OCI-M2 (cell line): ENCODE results near the gene TMPRSS15.
"Not testable (repeated sequence)": the region's sequence is repeated elsewhere in the genome, so short reads cannot be mapped to it uniquely, and the experiment has no call there.

Source experiments
- DNase-seq: peaks from one replicate; lab custom pipeline; 2025; ENCODE audit not compliant: unreplicated experiment; lab: John Stamatoyannopoulos, UW

The TMPRSS15 gene

GRCh38 chr21:18403735-18404450 lies at the start of gene TMPRSS15:
TMPRSS15 (minus strand) TSS chr21:18403785; CDS start chr21:18403622, 163 bp downstream.
- DNase-seq = no peak

- no peak for DNase-seq
Measured at GRCh38 chr21:18451670-18452069, 48.1 kb upstream of the TMPRSS15 start.

DNA sequence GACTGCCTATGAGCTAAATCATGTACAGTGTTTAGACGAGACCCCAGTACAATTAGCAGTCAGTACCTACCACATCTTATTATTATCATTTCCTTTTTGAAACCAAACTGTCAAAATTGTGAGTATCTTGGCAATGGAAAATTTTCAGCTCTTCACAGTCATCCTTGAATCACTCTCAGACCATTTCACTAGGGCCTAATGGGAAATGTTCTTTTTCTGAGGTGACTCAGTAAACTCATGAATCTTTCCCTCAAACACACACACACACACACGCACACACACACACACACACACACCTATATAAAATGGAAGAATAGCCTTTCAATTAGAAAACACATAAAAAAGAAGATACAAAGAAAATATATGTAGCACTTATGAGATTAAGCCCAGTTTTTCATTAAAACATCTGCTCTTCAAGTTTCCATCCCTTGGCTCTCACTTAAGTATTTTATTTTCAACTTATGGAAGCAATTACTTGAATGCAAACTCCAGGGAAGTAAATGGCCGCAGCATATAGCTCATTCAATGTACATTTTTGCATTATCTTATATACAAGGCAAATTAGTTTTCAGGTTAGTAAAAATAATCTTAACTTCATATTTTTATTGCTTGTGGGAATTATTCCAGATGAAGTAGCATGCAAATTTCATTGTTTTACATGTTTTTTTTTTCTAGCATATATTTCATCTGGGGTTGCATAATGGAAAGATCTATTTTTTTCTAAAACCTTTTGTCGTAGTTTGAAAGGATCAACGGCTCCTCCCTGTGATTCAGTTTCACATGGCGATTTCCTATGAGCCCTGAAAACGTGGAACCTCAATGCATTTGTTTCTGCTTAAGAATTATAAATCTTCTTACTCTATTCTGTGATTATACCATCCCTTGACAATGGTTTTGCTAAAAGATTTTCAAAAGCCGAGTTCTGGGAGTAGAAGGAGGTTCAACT lies 46.3 kb upstream of the TMPRSS15 start:
- no peak for DNase-seq

GRCh38 chr21:18443701-18444100 lies 40.1 kb upstream of the TMPRSS15 start:
- no peak for DNase-seq

DNA sequence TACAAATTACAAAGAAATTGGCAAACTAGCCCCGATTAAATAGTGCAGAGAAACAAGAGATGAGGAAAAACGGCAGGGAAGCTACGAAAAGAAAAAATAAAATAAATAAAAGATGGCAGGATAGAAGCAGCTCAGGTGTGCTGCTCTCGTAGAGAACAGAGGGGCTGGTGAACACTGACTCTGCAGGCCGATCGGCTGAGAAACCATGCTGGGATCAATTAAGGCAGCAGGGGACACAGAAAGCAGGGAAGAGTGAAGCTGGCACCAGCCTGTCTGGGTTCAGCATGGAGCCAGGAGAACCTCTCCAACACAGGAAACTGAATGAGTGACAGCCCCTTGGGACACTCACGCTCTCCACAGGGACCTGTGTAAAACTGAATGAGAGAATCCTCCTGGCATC lies 39.5 kb upstream of the TMPRSS15 start:
- DNase-seq = no peak

GRCh38 chr21:18430341-18430740 lies 26.8 kb upstream of the TMPRSS15 start:
- DNase-seq = no peak

DNA sequence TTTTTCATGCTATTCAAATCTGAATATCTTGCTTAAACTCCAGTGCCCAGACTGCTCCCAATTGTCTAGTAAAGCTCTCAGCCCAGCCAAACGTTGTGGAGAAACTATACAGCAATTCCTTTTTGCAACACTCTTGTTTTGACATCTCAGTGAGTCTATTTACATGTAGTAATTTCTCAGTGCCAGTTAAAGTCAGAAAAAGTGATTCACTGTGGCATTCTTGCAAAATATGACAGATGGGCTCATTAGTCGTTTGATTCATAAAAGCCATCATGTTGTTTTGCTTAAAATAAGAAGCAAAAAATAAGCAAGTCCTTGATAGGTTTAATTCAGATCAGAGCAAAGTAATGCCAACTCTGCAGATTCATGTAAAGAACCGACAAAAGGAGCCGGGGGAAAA lies 20.7 kb upstream of the TMPRSS15 start:
- no peak for DNase-seq

GRCh38 chr21:18417141-18417790 lies 13.7 kb upstream of the TMPRSS15 start:
- no peak for DNase-seq

DNA sequence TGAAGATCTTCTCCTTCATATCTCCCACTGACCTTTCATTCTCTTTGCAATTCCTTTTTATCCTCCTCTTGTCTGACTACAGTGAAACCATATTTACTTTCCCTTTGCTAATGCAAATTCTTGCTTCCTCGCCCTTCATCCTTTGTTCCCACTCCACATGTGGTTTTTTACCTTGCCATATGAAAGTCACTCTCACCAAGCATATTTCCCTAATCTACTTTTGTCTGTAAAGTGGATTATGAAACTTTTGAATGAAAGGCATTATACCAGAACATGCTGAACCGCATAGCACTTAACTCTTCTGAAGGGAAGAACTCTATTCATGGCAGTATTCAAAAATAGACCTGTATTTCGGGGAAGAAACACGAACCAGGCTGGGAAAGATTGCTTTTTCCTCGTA lies 8.0 kb upstream of the TMPRSS15 start:
- DNase-seq = no peak

GRCh38 chr21:18409579-18409978 lies 6.0 kb upstream of the TMPRSS15 start:
- DNase-seq = no peak

- no peak for DNase-seq
Measured at GRCh38 chr21:18398843-18399242, 4.7 kb downstream of the TMPRSS15 start.

DNA sequence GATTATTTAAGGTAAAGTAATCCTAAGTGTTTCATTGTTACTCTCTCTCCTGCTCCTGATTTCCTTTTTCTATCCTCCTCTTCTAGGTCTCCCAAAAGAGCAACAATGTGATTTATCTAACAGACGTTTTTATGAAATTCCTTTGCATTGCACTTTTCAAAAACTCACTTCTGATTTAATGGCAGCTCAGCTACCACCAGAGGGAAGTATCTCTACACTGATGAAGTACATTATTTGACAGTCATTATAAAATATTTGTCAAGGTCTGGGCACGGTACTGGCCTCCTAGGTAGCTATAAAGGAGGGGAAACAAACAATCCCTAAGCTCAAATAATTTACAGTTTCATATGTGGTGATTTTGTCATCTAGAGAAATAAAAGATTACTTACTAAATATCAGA lies 15.6 kb downstream of the TMPRSS15 start:
- no peak for DNase-seq

- no peak for DNase-seq
Measured at GRCh38 chr21:18384771-18385170, 18.8 kb downstream of the TMPRSS15 start.

DNA sequence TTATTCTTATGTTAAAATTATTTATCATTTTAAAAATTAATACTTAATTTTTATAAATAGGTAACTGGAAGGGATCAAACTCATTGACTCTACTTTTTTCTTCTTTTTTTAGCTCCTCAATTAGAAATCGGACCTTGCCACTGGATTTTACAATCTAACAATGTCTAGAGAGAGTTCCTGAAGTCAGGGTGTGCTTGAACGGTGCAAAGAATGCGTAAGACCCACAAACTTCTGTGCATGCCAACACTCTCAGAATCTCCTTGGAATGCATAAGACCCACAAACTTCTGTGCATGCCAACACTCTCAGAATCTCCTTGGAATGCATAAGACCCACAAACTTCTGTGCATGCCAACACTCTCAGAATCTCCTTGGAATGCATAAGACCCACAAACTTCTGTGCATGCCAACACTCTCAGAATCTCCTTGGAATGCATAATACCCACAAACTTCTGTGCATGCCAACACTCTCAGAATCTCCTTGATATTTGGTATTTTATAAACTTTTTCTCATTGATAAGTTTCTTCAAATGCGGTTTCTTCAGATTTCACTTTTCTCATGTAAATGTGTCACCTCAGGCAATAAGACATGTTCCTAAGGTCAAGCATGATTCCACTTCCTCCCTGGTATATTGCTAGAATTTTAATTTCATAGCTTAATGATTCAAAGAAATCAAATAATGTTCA lies 20.5 kb downstream of the TMPRSS15 start:
- DNase-seq = not testable (repeated sequence)

DNA sequence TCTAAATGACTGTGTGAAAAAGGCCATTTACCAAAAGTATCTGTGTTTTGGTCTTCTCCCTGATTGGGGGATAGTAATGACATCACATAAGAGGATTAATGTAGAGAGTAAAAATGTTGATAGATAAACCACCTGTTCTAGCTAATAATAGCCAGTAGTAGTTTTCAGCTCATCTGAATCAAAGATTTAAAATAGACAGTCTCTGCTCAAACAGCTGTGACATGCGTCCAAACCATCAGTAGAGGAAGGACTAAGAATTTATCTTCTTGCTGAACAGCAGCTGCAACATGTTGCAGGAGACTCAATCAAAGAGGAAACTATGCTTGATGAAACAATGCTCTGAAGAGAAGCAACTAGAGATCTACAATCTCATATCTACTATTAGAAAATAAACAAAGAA lies 21.4 kb downstream of the TMPRSS15 start:
- no peak for DNase-seq

- no peak for DNase-seq
Measured at GRCh38 chr21:18373606-18374005, 30.0 kb downstream of the TMPRSS15 start.

GRCh38 chr21:18370301-18370700 lies 33.3 kb downstream of the TMPRSS15 start:
- no peak for DNase-seq

DNA sequence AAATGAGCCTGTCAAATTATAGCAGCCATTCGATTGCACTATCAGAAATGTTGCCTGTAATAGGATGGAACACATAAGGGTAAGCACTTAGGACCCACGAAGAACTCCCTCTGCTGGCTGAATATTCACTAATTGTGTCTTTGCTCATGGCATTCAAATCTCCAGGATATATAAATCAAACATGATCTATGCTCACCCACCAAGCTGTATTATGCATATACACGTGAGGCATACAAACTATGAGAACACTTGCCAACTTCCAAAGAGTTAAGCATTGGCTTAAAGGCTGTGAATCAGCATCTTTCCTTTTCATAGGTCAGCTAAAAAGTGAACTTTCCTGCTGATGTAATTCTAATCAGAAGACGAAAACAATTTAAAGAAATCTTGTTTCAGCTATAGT lies 34.5 kb downstream of the TMPRSS15 start:
- DNase-seq = no peak

DNA sequence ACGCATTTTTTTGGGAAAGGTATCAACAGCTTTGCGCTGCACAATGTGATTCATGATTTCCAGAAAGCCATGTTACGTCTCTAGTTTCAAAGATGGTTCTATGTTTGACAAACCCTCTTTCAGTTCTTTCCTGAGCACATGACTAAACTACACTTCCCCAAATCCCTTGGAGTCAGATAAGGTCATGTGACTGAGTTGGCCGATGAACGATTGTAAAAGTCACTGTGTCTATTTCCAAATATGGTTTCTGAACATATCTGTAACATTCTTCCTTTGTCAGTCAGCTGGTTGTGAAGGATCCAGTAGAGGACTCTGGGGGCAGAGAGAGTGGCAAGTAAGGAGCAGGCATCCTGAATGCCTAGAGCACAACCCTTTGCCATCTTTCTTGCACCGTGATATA lies 35.4 kb downstream of the TMPRSS15 start:
- no peak for DNase-seq

- no peak for DNase-seq
Measured at GRCh38 chr21:18356801-18357200, 46.8 kb downstream of the TMPRSS15 start.

DNA sequence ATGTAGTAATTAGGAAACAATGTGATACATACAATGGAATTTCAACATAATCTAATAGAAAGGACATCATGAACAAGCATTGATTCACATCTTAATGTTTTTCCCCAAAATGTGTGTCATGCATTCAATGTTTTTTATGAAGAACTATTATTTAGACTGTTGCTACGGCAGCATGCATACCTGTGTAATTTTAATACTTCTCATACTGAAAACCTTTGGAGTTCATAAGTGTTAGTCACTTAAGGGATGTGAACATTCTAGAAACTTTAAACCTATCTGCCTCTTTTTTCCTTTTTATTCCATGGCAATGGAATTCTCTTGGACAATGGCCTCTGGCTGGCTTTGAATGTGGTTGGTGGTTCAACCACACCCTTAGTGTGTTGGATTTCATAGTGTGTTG lies 48.6 kb downstream of the TMPRSS15 start:
- DNase-seq = no peak
